HEK293 (cell line): ENCODE data around the gene PALD1.

Source experiments
- CTCF ChIA-PET: fragments of 350-600 bp; formaldehyde crosslinking; extraction: SDS; loops from one replicate; lab custom pipeline; 2021; ENCODE audit warnings: antibody characterized with exemption; lab: Yijun Ruan, JAX
- POLR2A ChIA-PET: fragments of 300-600 bp; formaldehyde crosslinking; extraction: SDS; loops from one replicate; lab custom pipeline; 2020; ENCODE audit warnings: antibody characterized with exemption, inconsistent platforms; lab: Yijun Ruan, JAX
- H3K27ac ChIP-seq: fragments of 200-500 bp; sonication (Bioruptor generic); 2 replicates; pipeline ENCODE4 v1.5.1; 2014; ENCODE audit warnings: low read depth, low read length, control low read depth, inconsistent platforms; ENCODE audit errors: extremely low read depth
- H3K36me3 ChIP-seq, 2 experiments: fragments of 200-500 bp in 1 of 2; sonication (Bioruptor generic) in 1 of 2; 1 replicate in 1 of 2; 2 replicates in 1 of 2; pipeline ENCODE4 v1.5.1; 2014 to 2017; ENCODE audit warnings: inconsistent platforms in 2 of 2, low read length in 2 of 2; ENCODE audit not compliant: control insufficient read depth in 2 of 2, insufficient read depth in 1 of 2
- H3K4me1 ChIP-seq: fragments of 200-500 bp; sonication (Bioruptor generic); 2 replicates; pipeline ENCODE4 v1.5.1; 2014; ENCODE audit warnings: mild to moderate bottlenecking, low read length, inconsistent platforms; ENCODE audit not compliant: control insufficient read depth, insufficient read depth
- H3K4me3 ChIP-seq: 2 replicates; pipeline ENCODE4 v1.5.1; 2011; ENCODE audit warnings: low read depth, mild to moderate bottlenecking, control low read depth, low read length, moderate library complexity
- H3K9me3 ChIP-seq: fragments of 200-500 bp; sonication (Bioruptor generic); 2 replicates; pipeline ENCODE4 v1.5.1; 2014; ENCODE audit warnings: low read depth, low read length, inconsistent platforms; ENCODE audit not compliant: control insufficient read depth, insufficient read depth
- GLIS1 ChIP-seq: fragments of 450-650 bp; formaldehyde crosslinking; IDR thresholded peaks from 2 replicates; pipeline ENCODE4 v1.5.1; 2016; ENCODE audit warnings: missing biosample characterization, missing genetic modification characterization
- KLF10 ChIP-seq: fragments of 450-650 bp; IDR thresholded peaks from 2 replicates; pipeline ENCODE4 v1.5.1; 2018; ENCODE audit warnings: missing biosample characterization, mild to moderate bottlenecking, missing genetic modification characterization
- PATZ1 ChIP-seq: fragments of 450-650 bp; formaldehyde crosslinking; IDR thresholded peaks from 2 replicates; pipeline ENCODE4 v1.5.1; 2016; ENCODE audit warnings: missing biosample characterization, missing genetic modification characterization
- SALL2 ChIP-seq: fragments of 450-650 bp; formaldehyde crosslinking; IDR thresholded peaks from 2 replicates; pipeline ENCODE4 v1.5.0; 2017; ENCODE audit warnings: missing biosample characterization, mild to moderate bottlenecking, missing genetic modification characterization, borderline replicate concordance
- SCRT1 ChIP-seq: fragments of 450-650 bp; formaldehyde crosslinking; IDR thresholded peaks from 2 replicates; pipeline ENCODE4 v1.5.1; 2016; ENCODE audit warnings: missing biosample characterization, missing genetic modification characterization, borderline replicate concordance
- ZBTB20 ChIP-seq: fragments of 450-650 bp; formaldehyde crosslinking; IDR thresholded peaks from 2 replicates; pipeline ENCODE4 v1.5.1; 2016; ENCODE audit warnings: missing biosample characterization, missing genetic modification characterization
- ZFP69B ChIP-seq: fragments of 450-650 bp; formaldehyde crosslinking; IDR thresholded peaks from 2 replicates; pipeline ENCODE4 v1.5.1; 2016; ENCODE audit warnings: missing biosample characterization, missing genetic modification characterization
- ZNF155 ChIP-seq: fragments of 450-650 bp; formaldehyde crosslinking; IDR thresholded peaks from 2 replicates; pipeline ENCODE4 v1.5.1; 2016; ENCODE audit warnings: missing biosample characterization, missing genetic modification characterization
- ZNF2 ChIP-seq: fragments of 450-650 bp; formaldehyde crosslinking; IDR thresholded peaks from 2 replicates; pipeline ENCODE4 v1.5.1; 2016; ENCODE audit warnings: missing biosample characterization, missing genetic modification characterization
- ZNF214 ChIP-seq: fragments of 450-650 bp; formaldehyde crosslinking; IDR thresholded peaks from 2 replicates; pipeline ENCODE4 v1.5.1; 2017; ENCODE audit warnings: missing biosample characterization, mild to moderate bottlenecking, missing genetic modification characterization, borderline replicate concordance
- ZNF221 ChIP-seq: fragments of 450-650 bp; formaldehyde crosslinking; IDR thresholded peaks from 2 replicates; pipeline ENCODE4 v1.5.1; 2017; ENCODE audit warnings: missing biosample characterization, missing genetic modification characterization, borderline replicate concordance
- ZNF311 ChIP-seq: fragments of 450-650 bp; formaldehyde crosslinking; IDR thresholded peaks from 2 replicates; pipeline ENCODE4 v1.5.1; 2017; ENCODE audit warnings: missing biosample characterization, missing genetic modification characterization, borderline replicate concordance
- ZNF404 ChIP-seq: fragments of 450-650 bp; formaldehyde crosslinking; IDR thresholded peaks from 2 replicates; pipeline ENCODE4 v1.5.1; 2017; ENCODE audit warnings: missing biosample characterization, missing genetic modification characterization
- ZNF561 ChIP-seq: fragments of 450-650 bp; IDR thresholded peaks from 2 replicates; pipeline ENCODE4 v1.5.1; 2018; ENCODE audit warnings: missing biosample characterization, missing genetic modification characterization, borderline replicate concordance
- ZNF701 ChIP-seq: fragments of 450-650 bp; formaldehyde crosslinking; IDR thresholded peaks from 2 replicates; pipeline ENCODE4 v1.5.1; 2016; ENCODE audit warnings: missing biosample characterization, missing genetic modification characterization
- ZNF747 ChIP-seq: fragments of 450-650 bp; formaldehyde crosslinking; IDR thresholded peaks from 2 replicates; pipeline ENCODE4 v1.5.1; 2016; ENCODE audit warnings: missing biosample characterization, missing genetic modification characterization
- ZNF785 ChIP-seq: fragments of 450-650 bp; formaldehyde crosslinking; IDR thresholded peaks from 2 replicates; pipeline ENCODE4 v1.5.1; 2016; ENCODE audit warnings: missing biosample characterization, missing genetic modification characterization
- TF ChIP-seq, protein P1 (sequence below): fragments of 450-650 bp; formaldehyde crosslinking; IDR thresholded peaks from 2 replicates; pipeline ENCODE4 v1.5.1; 2016; ENCODE audit warnings: missing biosample characterization, missing genetic modification characterization

Gene PALD1

GRCh38 chr10:70478191-70479164 lies at the start of gene PALD1 (continued):
- no peak for TF ChIP-seq GLIS1 (tag by site-specific recombination)
- no peak for TF ChIP-seq ZNF747 (tag by site-specific recombination)

- H3K36me3 ChIP-seq = peaks cover 9 to 42% of the 10 kb centered on the region in 2 experiments; a peak in 2 of 3 replicates
- TF ChIP-seq, protein P1, sequence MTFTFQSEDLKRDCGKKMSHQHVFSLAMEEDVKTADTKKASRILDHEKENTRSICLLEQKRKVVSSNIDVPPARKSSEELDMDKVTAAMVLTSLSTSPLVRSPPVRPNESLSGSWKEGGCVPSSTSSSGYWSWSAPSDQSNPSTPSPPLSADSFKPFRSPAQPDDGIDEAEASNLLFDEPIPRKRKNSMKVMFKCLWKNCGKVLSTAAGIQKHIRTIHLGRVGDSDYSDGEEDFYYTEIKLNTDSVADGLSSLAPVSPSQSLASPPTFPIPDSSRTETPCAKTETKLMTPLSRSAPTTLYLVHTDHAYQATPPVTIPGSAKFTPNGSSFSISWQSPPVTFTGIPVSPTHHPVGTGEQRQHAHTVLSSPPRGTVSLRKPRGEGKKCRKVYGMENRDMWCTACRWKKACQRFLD (tag by site-specific recombination) = no peak
- TF ChIP-seq ZNF311 (tag by site-specific recombination) (no peak), ZBTB20 (no peak), PATZ1 (tag by site-specific recombination) (no peak), SCRT1 (tag by site-specific recombination) (no peak), ZNF221 (tag by site-specific recombination) (no peak), SALL2 (no peak), ZNF2 (tag by site-specific recombination) (no peak), ZNF785 (no peak), ZNF561 (tag by site-specific recombination) (no peak), ZNF214 (tag by site-specific recombination) (no peak), KLF10 (no peak)
- TF ChIP-seq, all 188 proteins: peak for 0
- POLR2A ChIA-PET = interaction anchor here (1.0 to 1.5 kb wide), 3 partner anchors 12 to 27 kb away, joined by 3 to 4 read pairs (median 3); partner anchors contain the start of gene EIF4EBP2
- Histone ChIP-seq H3K4me3 (no peak overlapping the region), H3K27ac (no peak overlapping the region), H3K9me3 (no peaks in the 10 kb centered on the region), H3K4me1 (no peaks in the 10 kb centered on the region)
- CTCF ChIA-PET = interaction anchor here (1.1 to 3.5 kb wide), 3 partner anchors 25 to 106 kb away, joined by 3 to 17 read pairs (median 4); no protein-coding TSS in a partner anchor
Measured at GRCh38 chr10:70430493-70431445, 47.8 kb upstream of the PALD1 start.

DNA sequence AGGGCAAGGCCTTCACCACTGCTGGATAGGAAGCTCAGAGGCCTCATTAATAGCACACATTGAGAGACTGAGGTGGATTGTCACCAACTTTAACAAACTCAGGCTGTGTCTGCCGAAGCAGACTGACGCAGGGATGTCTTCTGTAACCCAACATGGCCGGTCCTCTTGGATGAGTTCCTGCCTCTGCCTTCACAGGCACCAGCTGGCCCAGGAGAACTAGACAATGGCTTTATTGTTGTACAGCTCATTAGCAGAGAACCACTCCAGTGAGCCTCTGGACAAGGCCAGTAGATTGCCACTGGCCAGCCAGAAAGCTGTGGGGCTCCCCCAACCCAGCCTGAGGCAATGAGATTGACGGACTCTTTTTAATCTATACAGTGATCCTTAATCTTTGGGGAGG lies 46.5 kb upstream of the PALD1 start:
- no peak overlapping the region for H3K27ac ChIP-seq
- no peak overlapping the region for H3K4me3 ChIP-seq
- POLR2A ChIA-PET = interaction anchor here (1.1 kb wide), 1 partner anchor 11 kb away, joined by 3 read pairs; no protein-coding TSS in a partner anchor
- peaks cover 3 to 32% of the 10 kb centered on the region in 2 experiments; a peak in 2 of 3 replicates for H3K36me3 ChIP-seq
- no peaks in the 10 kb centered on the region for H3K4me1 ChIP-seq
- CTCF ChIA-PET = interaction anchor here (3.5 kb wide), 1 partner anchor 29 kb away, joined by 17 read pairs; no protein-coding TSS in a partner anchor
- TF ChIP-seq ZNF701 (tag by site-specific recombination) (no peak), ZFP69B (no peak), ZNF155 (tag by site-specific recombination) (no peak), ZNF404 (tag by site-specific recombination) (no peak)
- TF ChIP-seq, all 188 proteins: peak for 0
- no peaks in the 10 kb centered on the region for H3K9me3 ChIP-seq
